Lower lobe of right lung (tissue), 2 donors: ENCODE data around the gene ZYG11A. TPM values are rescaled to one million over a fixed set of nuclear protein-coding genes. Genes with fewer than 3 reads are reported as not detected.

Source experiments
- ATAC-seq, 2 donors: fragments of 200-7000 bp; cut with Tn5 transposase; one replicate each; pipeline ENCODE4 v1.9.1; 2020 to 2022; ENCODE audit warnings: mild to moderate bottlenecking in 2 of 2, moderate library complexity in 2 of 2
- DNase-seq: peaks from one replicate; pipeline ENCODE4 v3.0.0-alpha.2; 2020
- H3K27ac ChIP-seq: fragments of 200-600 bp; one replicate; pipeline ENCODE4 v1.8.0; 2022
- H3K27me3 ChIP-seq: fragments of 200-600 bp; one replicate; pipeline ENCODE4 v1.8.0; 2022; ENCODE audit warnings: low read depth
- H3K36me3 ChIP-seq: fragments of 200-600 bp; one replicate; pipeline ENCODE4 v1.8.0; 2022; ENCODE audit warnings: mild to moderate bottlenecking
- H3K4me1 ChIP-seq: fragments of 200-600 bp; one replicate; pipeline ENCODE4 v1.8.0; 2022
- H3K4me3 ChIP-seq: fragments of 200-600 bp; one replicate; pipeline ENCODE4 v1.8.0; 2022; ENCODE audit warnings: mild to moderate bottlenecking
- H3K9me3 ChIP-seq: fragments of 200-600 bp; one replicate; pipeline ENCODE4 v1.8.0; 2022
- CTCF ChIP-seq: fragments of 200-600 bp; IDR thresholded peaks from one replicate; pipeline ENCODE4 v1.8.0; 2022; ENCODE audit warnings: antibody characterized with exemption, mild to moderate bottlenecking
- intact Hi-C: fragments of 100-400 bp; cut with DNase I; formaldehyde crosslinking; loops from one replicate; pipeline ENCODE4 v1.11.0; 2022
- total RNA-seq: library from RNA; stranded (reverse); fragmentation: NEBNext Ultra II Directional; extraction: Animal tissue kit (Norgen Biotek cat#: 25700); gene quantifications from one replicate; pipeline ENCODE4 v1.2.1, GENCODE V29; 2021
- donor health status: DM: no; HTN: yes; CAD: no; lungs with severe emphysema.

ZYG11A gene
- total RNA-seq, 1 donor from 2014 or later: not detected

- Histone ChIP-seq H3K36me3 (no peaks in the 10 kb centered on the region), H3K27me3 (no peaks in the 10 kb centered on the region), H3K4me1 (peaks cover 23% of the 10 kb centered on the region), H3K4me3 (peak overlapping the region; percentile 81), H3K27ac (peak overlapping the region; percentile 83), H3K9me3 (no peaks in the 10 kb centered on the region)
- peak; percentile 37 to 45 for ATAC-seq
- intact Hi-C loops: no loop called here
- DNase-seq: no peak
- TF ChIP-seq CTCF: no peak
Measured at GRCh38 chr1:52928015-52928404, 85.5 kb downstream of the ZYG11A start.

- H3K27me3 ChIP-seq: no peaks in the 10 kb centered on the region
- intact Hi-C loops: no loop called here
- no peak overlapping the region for H3K27ac ChIP-seq
- no peak for ATAC-seq
- H3K4me3 ChIP-seq: no peak overlapping the region
- no peaks in the 10 kb centered on the region for H3K36me3 ChIP-seq
- peaks cover 23% of the 10 kb centered on the region for H3K4me1 ChIP-seq
- no peak for TF ChIP-seq CTCF
- DNase-seq: no peak
- no peaks in the 10 kb centered on the region for H3K9me3 ChIP-seq
Measured at GRCh38 chr1:52929019-52929418, 86.5 kb downstream of the ZYG11A start.

- H3K27me3 ChIP-seq: no peaks in the 10 kb centered on the region
- no peaks in the 10 kb centered on the region for H3K4me1 ChIP-seq
- peaks cover 2% of the 10 kb centered on the region for H3K36me3 ChIP-seq
- no peak for TF ChIP-seq CTCF
- no peak overlapping the region for H3K27ac ChIP-seq
- H3K9me3 ChIP-seq: no peaks in the 10 kb centered on the region
- intact Hi-C loops: no loop called here
- no peak overlapping the region for H3K4me3 ChIP-seq
- ATAC-seq (no peak), DNase-seq (no peak)
Measured at GRCh38 chr1:52937433-52938182, 95.0 kb downstream of the ZYG11A start.

- no peaks in the 10 kb centered on the region for H3K9me3 ChIP-seq
- H3K36me3 ChIP-seq: peaks cover 6% of the 10 kb centered on the region
- intact Hi-C loops: no loop called here
- ATAC-seq (no peak), DNase-seq (no peak)
- H3K4me3 ChIP-seq: no peak overlapping the region
- no peaks in the 10 kb centered on the region for H3K4me1 ChIP-seq
- H3K27me3 ChIP-seq: no peaks in the 10 kb centered on the region
- TF ChIP-seq CTCF: no peak
- no peak overlapping the region for H3K27ac ChIP-seq
Measured at GRCh38 chr1:52938183-52938451, 95.6 kb downstream of the ZYG11A start.

GRCh38 chr1:52943876-52944416 lies 101.4 kb downstream of the ZYG11A start:
- H3K36me3 ChIP-seq: peaks cover 6% of the 10 kb centered on the region
- intact Hi-C loops: no loop called here
- H3K4me1 ChIP-seq: no peaks in the 10 kb centered on the region
- no peak overlapping the region for H3K27ac ChIP-seq
- ATAC-seq (no peak), DNase-seq (no peak)
- H3K4me3 ChIP-seq: no peak overlapping the region
- no peaks in the 10 kb centered on the region for H3K27me3 ChIP-seq
- no peak for TF ChIP-seq CTCF
- H3K9me3 ChIP-seq: no peaks in the 10 kb centered on the region
